Activated T-cell treated with anti-CD3 and anti-CD28 coated beads, Interleukin-2, amount 50 U/mL, for 4 hours (primary cell): ENCODE data around the gene HOMEZ. TPM values are rescaled to one million over a fixed set of nuclear protein-coding genes. Genes with fewer than 3 reads are reported as not detected.
A peak's percentile ranks its signal among the peaks of the same experiment; 100 is the strongest.
"Not testable (repeated sequence)": the region's sequence is repeated elsewhere in the genome, so short reads cannot be mapped to it uniquely, and the experiment has no call there.

Source experiments
- ATAC-seq, 2 donors: fragments of 200-7000 bp; cut with Tn5 transposase; one replicate each; pipeline ENCODE4 v1.10.0; 2021
- DNase-seq: peaks from one replicate; pipeline ENCODE4 v3.0.0-alpha.2; 2020
- H3K27me3 Mint-ChIP-seq: one replicate; pipeline ENCODE4 v1.8.0; 2021; ENCODE audit warnings: low read depth, mixed read lengths
- H3K36me3 Mint-ChIP-seq: one replicate; pipeline ENCODE4 v1.8.0; 2022; ENCODE audit warnings: mixed read lengths; ENCODE audit not compliant: insufficient read depth
- H3K4me1 Mint-ChIP-seq: one replicate; pipeline ENCODE4 v1.8.0; 2021; ENCODE audit warnings: low read depth, mixed read lengths
- H3K4me3 Mint-ChIP-seq: one replicate; pipeline ENCODE4 v1.8.0; 2021; ENCODE audit warnings: mild to moderate bottlenecking, moderate library complexity, mixed read lengths
- H3K9me3 Mint-ChIP-seq: one replicate; pipeline ENCODE4 v1.8.0; 2021; ENCODE audit warnings: mixed read lengths
- total RNA-seq, 3 donors: library from RNA; stranded (reverse); gene quantifications; one replicate each; pipeline ENCODE4 v1.2.1, GENCODE V29; 2021

Gene HOMEZ
- total RNA-seq, 3 donors from 2014 or later, result 5.8 to 8.4 (median 8.1) TPM

- Mint-ChIP-seq H3K4me3 (peak overlapping the region; percentile 89), H3K4me1 (peaks cover 19% of the 10 kb centered on the region), H3K27me3 (peaks cover 3% of the 10 kb centered on the region), H3K9me3 (no peaks in the 10 kb centered on the region), H3K36me3 (peaks cover 4% of the 10 kb centered on the region)
- DNase-seq (no peak), ATAC-seq (no peak)
Observed at GRCh38 chr14:23299986-23300686, 14.2 kb upstream of the HOMEZ start.

GRCh38 chr14:23299211-23299957 is 13.5 kb upstream of the HOMEZ start:
- Mint-ChIP-seq H3K4me3 (no peak overlapping the region), H3K36me3 (peaks cover 4% of the 10 kb centered on the region), H3K4me1 (peaks cover 26% of the 10 kb centered on the region), H3K9me3 (no peaks in the 10 kb centered on the region), H3K27me3 (no peaks in the 10 kb centered on the region)
- ATAC-seq (no peak), DNase-seq (no peak)

DNA sequence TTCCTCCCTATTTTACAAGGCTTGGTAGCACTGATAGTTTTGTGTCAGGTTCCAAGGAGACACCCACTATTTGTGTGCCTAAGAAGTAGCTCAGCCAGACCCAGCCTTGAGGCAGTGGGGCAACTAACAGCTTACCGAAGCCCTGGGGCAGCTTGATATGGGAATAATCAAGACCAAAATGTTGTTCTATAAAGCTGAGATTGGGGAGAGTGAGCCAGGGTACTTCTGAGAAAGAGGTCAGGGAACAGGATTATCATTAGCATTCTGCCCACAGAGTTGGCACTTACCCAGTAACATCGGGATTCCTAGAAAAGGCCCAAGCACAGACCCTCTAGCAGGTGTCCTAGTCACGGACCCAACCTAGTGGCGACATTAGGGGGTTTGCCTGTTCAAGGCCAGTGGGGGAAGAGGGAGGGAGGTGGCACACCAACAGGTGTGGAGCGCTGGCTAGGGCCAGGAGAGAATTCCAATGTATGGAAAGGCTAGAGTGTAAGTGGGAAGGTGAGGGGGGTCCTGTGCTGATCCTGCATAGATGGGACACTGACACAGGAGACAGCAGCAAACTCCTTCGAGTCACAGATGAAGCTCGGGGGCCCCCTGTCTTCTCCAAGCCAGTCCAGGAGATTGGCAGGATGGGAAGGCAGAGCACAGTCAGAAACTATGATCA is 11.8 kb upstream of the HOMEZ start:
- ATAC-seq (no peak), DNase-seq (no peak)
- Mint-ChIP-seq H3K4me1 (peaks cover 24% of the 10 kb centered on the region), H3K27me3 (no peaks in the 10 kb centered on the region), H3K36me3 (peaks cover 4% of the 10 kb centered on the region), H3K4me3 (no peak overlapping the region), H3K9me3 (no peaks in the 10 kb centered on the region)

DNA sequence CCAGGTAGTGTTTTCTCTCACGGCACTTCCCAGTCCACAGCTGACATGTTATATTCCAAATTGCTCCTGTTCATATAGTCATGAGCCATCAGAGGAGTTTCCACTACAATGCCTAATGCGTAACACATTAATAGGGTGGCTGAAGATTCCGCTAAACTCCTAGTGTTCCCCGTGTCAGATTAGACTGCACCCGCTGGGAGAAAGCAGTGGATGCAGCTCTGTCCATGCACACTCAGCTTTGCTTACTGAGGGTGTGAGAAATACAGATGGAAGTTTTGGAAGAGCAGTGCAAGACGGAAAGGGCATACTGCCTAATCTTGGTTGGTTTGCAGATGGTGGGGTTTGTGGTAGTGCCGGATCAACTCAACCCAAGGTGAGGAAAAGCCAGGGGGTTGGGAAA is 11.2 kb upstream of the HOMEZ start:
- DNase-seq (no peak), ATAC-seq (no peak)
- Mint-ChIP-seq H3K4me3 (no peak overlapping the region), H3K36me3 (peaks cover 4% of the 10 kb centered on the region), H3K27me3 (no peaks in the 10 kb centered on the region), H3K9me3 (no peaks in the 10 kb centered on the region), H3K4me1 (peaks cover 22% of the 10 kb centered on the region)

- no peaks in the 10 kb centered on the region for H3K27me3 Mint-ChIP-seq
- H3K4me3 Mint-ChIP-seq, result no peak overlapping the region
- peaks cover 22% of the 10 kb centered on the region for H3K4me1 Mint-ChIP-seq
- no peaks in the 10 kb centered on the region for H3K9me3 Mint-ChIP-seq
- H3K36me3 Mint-ChIP-seq, result peaks cover 4% of the 10 kb centered on the region
- DNase-seq, result no peak
- ATAC-seq, result no peak
Observed at GRCh38 chr14:23296012-23296777, 10.3 kb upstream of the HOMEZ start.

GRCh38 chr14:23294734-23295561 is 9.0 kb upstream of the HOMEZ start:
- DNase-seq (peak; percentile 41), ATAC-seq (peak; percentile 78 to 81)
- H3K36me3 Mint-ChIP-seq, result peaks cover 4% of the 10 kb centered on the region
- H3K4me3 Mint-ChIP-seq, result no peak overlapping the region
- no peaks in the 10 kb centered on the region for H3K9me3 Mint-ChIP-seq
- peaks cover 14% of the 10 kb centered on the region for H3K4me1 Mint-ChIP-seq
- no peaks in the 10 kb centered on the region for H3K27me3 Mint-ChIP-seq

DNA sequence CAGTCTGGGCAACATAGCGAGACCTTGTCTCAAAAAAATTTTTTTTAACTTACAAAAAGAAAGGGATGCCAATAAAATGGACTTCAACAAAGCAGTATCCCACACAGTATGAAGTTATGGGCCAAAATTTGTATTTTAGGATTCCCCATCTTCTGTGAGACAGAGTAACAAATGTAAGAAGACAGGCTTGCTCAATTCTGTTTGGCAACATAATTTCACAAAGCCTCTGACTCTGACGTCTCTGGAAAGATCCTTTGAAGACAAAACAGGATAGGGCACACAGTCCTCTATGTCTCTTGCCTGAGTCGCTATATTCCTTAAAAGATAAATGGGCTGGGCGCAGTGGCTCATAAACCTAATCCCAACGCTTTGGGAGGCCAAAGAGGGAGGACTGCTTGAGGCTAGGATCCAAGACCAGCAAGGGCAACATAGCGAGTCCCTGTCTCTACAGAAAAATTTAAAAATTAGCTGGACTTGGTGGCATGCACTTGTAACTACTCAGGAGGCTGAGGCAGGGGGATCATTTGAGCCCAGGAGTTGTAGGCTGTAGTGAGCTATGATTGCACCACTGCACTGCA is 1.1 kb upstream of the HOMEZ start:
- H3K4me1 Mint-ChIP-seq, result peaks cover 24% of the 10 kb centered on the region
- H3K27me3 Mint-ChIP-seq, result no peaks in the 10 kb centered on the region
- H3K4me3 Mint-ChIP-seq, result peak overlapping the region; percentile 90
- ATAC-seq (no peak), DNase-seq (no peak)
- H3K36me3 Mint-ChIP-seq, result no peaks in the 10 kb centered on the region
- H3K9me3 Mint-ChIP-seq, result no peaks in the 10 kb centered on the region

DNA sequence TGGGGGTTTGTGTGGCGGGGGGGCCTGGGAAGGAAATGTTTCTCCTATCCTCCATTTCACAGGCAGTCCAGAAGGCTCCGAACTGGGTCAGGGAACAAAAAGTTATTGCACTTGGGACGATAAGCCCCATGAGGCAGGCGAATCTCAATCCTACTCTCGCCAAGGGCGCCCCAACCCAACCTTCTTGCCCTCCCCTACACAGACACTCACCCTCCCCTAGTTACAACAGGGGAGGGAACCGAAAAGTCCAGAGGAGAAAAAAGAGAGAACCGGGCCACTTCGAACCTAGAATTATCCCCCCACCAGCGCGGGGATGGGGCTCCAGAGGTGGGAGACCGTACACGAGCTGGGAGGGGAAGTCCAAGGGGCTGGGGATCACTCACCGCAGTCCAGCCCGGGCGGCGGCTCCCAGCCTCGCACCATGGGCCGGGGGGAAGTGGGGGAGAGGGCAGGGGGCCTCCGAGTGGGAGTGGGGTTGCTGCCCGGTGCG is 357 bp downstream of the HOMEZ start:
- Mint-ChIP-seq H3K4me1 (peaks cover 24% of the 10 kb centered on the region), H3K9me3 (no peaks in the 10 kb centered on the region), H3K4me3 (peak overlapping the region; percentile 90), H3K27me3 (no peaks in the 10 kb centered on the region), H3K36me3 (no peaks in the 10 kb centered on the region)
- ATAC-seq (peak; percentile 43 to 45), DNase-seq (no peak)

- peak; percentile 11 to 17 for ATAC-seq
Observed at GRCh38 chr14:23284654-23285529, 1.0 kb downstream of the HOMEZ start.

DNA sequence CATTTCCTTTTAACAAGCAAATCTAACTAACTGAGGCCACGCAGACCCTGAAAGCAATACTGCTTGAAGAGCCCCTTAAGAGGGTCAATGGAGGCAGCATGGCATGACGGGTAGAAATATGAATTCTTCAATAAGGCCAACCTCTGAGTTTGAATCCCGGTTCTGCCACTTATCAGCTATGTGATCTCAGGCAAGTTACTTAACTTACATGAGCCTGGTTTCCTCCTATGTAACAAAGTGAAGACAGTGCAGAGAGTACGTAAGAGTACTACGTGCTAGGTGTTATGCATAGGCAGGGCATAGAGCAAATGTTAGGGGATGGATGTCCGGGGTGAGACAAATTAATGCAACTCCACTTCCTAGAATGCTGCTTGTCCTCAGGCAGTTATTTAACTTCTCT is 4.7 kb downstream of the HOMEZ start:
- H3K4me3 Mint-ChIP-seq, result no peak overlapping the region
- no peak for DNase-seq
- no peaks in the 10 kb centered on the region for H3K9me3 Mint-ChIP-seq
- ATAC-seq, result no peak
- H3K4me1 Mint-ChIP-seq, result peaks cover 20% of the 10 kb centered on the region
- H3K27me3 Mint-ChIP-seq, result no peaks in the 10 kb centered on the region
- H3K36me3 Mint-ChIP-seq, result no peaks in the 10 kb centered on the region

More at GRCh38 chr14:23284654-23285529, 1.0 kb downstream of the HOMEZ start:
- Mint-ChIP-seq H3K27me3 (no peaks in the 10 kb centered on the region), H3K4me3 (peak overlapping the region; percentile 90), H3K36me3 (no peaks in the 10 kb centered on the region), H3K9me3 (no peaks in the 10 kb centered on the region), H3K4me1 (peaks cover 24% of the 10 kb centered on the region)
- no peak for DNase-seq

DNA sequence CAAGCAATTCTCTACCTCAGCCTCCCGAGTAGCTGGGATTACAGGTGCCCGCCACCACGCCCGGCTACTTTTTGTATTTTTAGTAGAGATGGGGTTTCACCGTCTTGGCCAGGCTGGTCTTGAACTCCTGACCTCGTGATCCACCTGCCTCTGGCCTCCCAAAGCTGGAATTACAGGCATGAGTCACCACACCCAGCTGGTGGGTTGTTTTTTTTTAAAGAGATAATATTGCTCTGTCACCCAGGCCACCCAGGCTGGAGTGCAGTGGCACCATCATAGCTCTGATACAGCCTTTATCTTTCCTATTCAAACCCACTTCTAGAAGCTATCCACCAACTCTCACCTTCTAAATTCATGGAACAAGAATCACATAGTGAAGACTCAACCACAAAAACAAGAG is 8.0 kb downstream of the HOMEZ start:
- H3K4me1 Mint-ChIP-seq, ATAC-seq, DNase-seq, H3K9me3 Mint-ChIP-seq, H3K4me3 Mint-ChIP-seq, H3K27me3 Mint-ChIP-seq, H3K36me3 Mint-ChIP-seq: not testable (repeated sequence)

GRCh38 chr14:23277189-23277588 is 8.7 kb downstream of the HOMEZ start:
- Mint-ChIP-seq H3K36me3 (no peaks in the 10 kb centered on the region), H3K4me3 (no peak overlapping the region), H3K9me3 (no peaks in the 10 kb centered on the region), H3K4me1 (peaks cover 2% of the 10 kb centered on the region), H3K27me3 (no peaks in the 10 kb centered on the region)
- ATAC-seq, result no peak
- DNase-seq, result no peak
